Measurements from ENCODE around the gene ZMYND11.

The ZMYND11 gene

GRCh38 chr10:91313-91712, 43.9 kb upstream of the ZMYND11 start:
- in situ Hi-C loops (cut with HindIII; ENCODE audit: low sequenced_read_pairs): no loop called here
- TF ChIP-seq CTCF (IDR thresholded peaks at IDR 0.05; ENCODE audit: low read depth, low read length, missing control alignments): no peak
- DNase-seq (ENCODE audit: low read depth): no peak
- no peak overlapping the region for H3K4me3 ChIP-seq (ENCODE audit: low read depth, low read length)

DNA sequence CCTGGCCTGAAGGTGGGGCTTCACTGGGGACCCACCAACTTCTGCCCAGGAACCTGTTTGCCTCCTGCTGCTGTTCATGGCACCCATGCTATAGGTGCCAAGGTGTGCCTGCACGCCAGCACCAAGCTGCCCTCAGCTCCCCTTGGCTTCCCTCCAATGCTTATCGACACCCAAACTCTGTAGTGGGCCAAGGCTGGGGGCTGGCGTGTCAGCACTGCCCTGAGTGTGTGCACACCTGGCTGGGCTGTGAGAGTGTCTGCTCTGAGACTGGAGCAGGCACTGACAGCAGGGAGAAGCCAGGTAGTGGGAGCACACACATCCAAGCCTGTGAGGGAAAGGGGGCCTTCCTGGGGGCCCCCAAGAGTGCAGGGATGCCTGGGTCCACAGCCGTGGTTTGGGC, 43.1 kb upstream of the ZMYND11 start:
- in situ Hi-C loops (cut with HindIII; ENCODE audit: low sequenced_read_pairs): no loop called here
- no peak for TF ChIP-seq CTCF (IDR thresholded peaks at IDR 0.05; ENCODE audit: low read depth, low read length, missing control alignments)
- no peak for DNase-seq (ENCODE audit: low read depth)
- no peak overlapping the region for H3K4me3 ChIP-seq (ENCODE audit: low read depth, low read length)

DNA sequence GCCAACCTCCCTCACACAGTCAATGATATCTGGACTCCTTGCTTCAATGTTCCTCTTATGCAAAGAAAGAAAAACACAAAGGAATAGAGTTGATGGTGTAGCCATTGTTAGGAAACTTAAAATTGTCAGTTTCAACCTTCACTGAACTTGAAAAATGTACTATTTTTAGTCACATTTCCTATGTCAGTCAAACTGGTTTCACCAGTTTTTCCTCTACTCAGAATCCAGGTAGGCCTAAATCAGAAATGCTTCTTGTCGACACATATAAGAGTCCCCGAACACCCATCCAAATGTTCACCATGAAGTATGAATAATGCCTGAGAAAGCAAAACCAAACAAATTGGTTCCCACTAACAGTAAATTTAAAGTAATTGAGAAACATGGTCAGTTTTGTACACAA, 42.4 kb upstream of the ZMYND11 start:
- no peak overlapping the region for H3K4me3 ChIP-seq (ENCODE audit: low read depth, low read length)
- DNase-seq (ENCODE audit: low read depth): no peak
- in situ Hi-C loops (cut with HindIII; ENCODE audit: low sequenced_read_pairs): no loop called here
- TF ChIP-seq CTCF (IDR thresholded peaks at IDR 0.05; ENCODE audit: low read depth, low read length, missing control alignments): no peak

DNA sequence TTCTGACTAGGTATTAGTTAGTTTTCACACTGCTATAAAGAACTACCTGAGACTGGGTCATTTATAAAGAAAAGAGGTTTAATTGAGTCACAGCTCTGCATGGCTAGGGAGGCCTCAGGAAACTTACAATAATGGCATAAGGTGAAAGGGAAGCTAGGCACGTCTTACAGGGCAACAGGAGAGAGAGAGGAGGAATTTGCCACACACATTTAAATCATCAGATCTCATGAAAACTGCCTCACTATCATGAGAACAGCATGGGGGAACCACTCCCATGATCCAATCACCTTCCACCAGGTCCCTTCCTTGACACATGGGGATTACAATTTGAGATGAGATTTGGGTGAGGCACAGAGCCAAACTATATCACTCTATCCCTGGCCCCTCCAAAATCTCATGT, 40.6 kb upstream of the ZMYND11 start:
- TF ChIP-seq CTCF (IDR thresholded peaks at IDR 0.05; ENCODE audit: low read depth, low read length, missing control alignments): no peak
- in situ Hi-C loops (cut with HindIII; ENCODE audit: low sequenced_read_pairs): no loop called here

DNA sequence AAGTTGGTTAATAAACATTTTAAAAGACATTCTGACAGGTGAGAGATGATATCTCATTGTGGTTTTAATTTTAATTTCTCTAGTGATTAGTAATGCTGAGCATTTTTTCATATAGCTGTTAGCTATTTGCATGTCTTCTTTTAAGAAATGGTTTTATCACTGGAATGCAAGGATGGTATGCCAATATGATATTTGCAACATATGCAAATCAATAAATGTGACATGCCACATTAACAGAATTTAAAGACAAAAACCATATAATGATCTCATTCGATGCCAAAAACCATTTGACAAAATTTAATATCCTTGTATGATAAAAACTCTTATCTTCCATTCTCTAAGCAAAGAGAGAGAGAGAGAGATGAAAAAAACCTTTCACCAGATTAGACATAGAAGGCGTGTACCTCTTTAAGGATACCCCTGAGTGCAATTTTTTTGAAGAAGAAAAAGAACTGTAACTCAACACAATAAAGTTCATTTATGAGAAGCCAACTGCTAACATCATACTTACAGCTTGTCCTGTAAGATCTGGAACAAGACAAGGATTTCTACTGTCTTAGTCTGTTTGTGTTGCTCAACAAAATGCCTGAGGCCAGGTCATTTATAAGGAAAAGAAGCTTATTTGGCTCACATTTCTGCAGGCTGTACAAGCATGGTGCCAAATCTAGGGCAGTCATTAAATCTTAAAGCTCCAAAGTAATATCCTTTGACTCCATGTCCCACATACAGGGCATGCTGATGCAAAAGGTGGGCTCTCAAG, 39.7 kb upstream of the ZMYND11 start:
- no peak overlapping the region for H3K4me3 ChIP-seq (ENCODE audit: low read depth, low read length)
- in situ Hi-C loops (cut with HindIII; ENCODE audit: low sequenced_read_pairs): no loop called here
- no peak for DNase-seq (ENCODE audit: low read depth)
- TF ChIP-seq CTCF (IDR thresholded peaks at IDR 0.05; ENCODE audit: low read depth, low read length, missing control alignments): no peak

More for the DNA sequence above, 40.6 kb upstream of the ZMYND11 start:
- no peak overlapping the region for H3K4me3 ChIP-seq (ENCODE audit: low read depth, low read length)
- no peak for DNase-seq (ENCODE audit: low read depth)

DNA sequence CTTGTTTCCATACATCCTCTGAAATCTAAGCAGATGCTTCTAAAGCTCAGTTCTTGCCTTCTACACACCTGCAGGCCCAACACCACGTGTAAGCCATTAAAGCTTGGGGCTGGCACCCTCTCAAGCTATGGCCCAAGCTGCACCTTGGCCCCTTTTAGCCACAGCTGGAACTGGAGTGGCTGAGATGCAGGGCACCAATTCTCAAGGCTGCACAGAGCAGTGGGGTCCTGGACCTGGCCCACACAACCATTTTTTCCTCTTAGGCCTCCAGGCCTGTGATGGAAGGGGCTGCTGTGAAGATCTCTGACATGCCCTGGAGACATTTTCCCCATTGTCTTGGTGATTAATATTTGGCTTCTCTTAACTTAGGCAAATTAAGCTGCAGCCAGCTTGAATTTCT, 38.8 kb upstream of the ZMYND11 start:
- H3K4me3 ChIP-seq (ENCODE audit: low read depth, low read length): no peak overlapping the region
- TF ChIP-seq CTCF (IDR thresholded peaks at IDR 0.05; ENCODE audit: low read depth, low read length, missing control alignments): no peak
- in situ Hi-C loops (cut with HindIII; ENCODE audit: low sequenced_read_pairs): no loop called here
- no peak for DNase-seq (ENCODE audit: low read depth)

Measured in astrocyte of the cerebellum (primary cell).